Left forelimb (tissue), 1 donor: Measurements from ENCODE around the gene TTC17.
"Not testable (repeated sequence)": the region's sequence is repeated elsewhere in the genome, so short reads cannot be mapped to it uniquely, and the experiment has no call there.

Experiments
- DNase-seq: peaks from one replicate; pipeline ENCODE4 v3.0.0-alpha.2; 2018; ENCODE audit warnings: low spot score

The TTC17 gene, protein sequence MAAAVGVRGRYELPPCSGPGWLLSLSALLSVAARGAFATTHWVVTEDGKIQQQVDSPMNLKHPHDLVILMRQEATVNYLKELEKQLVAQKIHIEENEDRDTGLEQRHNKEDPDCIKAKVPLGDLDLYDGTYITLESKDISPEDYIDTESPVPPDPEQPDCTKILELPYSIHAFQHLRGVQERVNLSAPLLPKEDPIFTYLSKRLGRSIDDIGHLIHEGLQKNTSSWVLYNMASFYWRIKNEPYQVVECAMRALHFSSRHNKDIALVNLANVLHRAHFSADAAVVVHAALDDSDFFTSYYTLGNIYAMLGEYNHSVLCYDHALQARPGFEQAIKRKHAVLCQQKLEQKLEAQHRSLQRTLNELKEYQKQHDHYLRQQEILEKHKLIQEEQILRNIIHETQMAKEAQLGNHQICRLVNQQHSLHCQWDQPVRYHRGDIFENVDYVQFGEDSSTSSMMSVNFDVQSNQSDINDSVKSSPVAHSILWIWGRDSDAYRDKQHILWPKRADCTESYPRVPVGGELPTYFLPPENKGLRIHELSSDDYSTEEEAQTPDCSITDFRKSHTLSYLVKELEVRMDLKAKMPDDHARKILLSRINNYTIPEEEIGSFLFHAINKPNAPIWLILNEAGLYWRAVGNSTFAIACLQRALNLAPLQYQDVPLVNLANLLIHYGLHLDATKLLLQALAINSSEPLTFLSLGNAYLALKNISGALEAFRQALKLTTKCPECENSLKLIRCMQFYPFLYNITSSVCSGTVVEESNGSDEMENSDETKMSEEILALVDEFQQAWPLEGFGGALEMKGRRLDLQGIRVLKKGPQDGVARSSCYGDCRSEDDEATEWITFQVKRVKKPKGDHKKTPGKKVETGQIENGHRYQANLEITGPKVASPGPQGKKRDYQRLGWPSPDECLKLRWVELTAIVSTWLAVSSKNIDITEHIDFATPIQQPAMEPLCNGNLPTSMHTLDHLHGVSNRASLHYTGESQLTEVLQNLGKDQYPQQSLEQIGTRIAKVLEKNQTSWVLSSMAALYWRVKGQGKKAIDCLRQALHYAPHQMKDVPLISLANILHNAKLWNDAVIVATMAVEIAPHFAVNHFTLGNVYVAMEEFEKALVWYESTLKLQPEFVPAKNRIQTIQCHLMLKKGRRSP

DNA sequence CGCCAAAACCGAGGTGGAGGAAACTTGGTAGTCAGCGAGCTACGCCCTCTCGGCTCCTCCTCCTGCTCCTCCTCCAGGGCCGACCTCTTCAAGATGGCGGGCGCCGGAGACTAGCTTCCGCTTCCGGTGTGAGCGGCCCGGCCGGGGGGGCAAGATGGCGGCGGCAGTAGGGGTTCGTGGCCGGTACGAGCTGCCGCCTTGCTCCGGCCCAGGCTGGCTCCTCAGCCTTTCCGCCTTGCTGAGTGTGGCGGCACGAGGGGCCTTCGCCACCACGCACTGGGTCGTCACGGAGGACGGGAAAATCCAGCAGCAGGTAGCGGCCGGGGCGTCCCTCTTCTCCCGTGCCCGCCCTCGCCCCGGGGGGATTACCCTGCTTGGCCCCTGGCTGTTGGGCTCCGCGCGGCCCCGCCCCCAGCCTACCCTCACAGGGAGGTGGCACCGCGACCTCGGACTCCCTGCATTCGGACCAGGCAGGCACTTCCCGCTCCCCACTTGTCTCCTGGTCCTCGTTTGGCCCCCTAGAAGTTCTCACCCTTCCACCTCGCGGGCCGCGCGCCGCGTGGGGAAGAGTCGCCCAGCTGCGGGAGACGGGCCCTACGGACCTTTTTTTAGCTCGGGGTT lies at the start of gene TTC17:
Gene TTC17 (plus strand): TSS at position 120 of the 621 bp plus-strand sequence. CDS start 35 bp downstream, at position 155.
- DNase-seq, result peak; percentile 94

- DNase-seq, result peak; percentile 95
Observed at GRCh38 chr11:43311791-43312607, 46.7 kb upstream of the TTC17 start, which contains the start of gene API5. TSS of gene API5 (plus strand) at chr11:43311996. CDS start at chr11:43312128, 132 bp downstream.

DNA sequence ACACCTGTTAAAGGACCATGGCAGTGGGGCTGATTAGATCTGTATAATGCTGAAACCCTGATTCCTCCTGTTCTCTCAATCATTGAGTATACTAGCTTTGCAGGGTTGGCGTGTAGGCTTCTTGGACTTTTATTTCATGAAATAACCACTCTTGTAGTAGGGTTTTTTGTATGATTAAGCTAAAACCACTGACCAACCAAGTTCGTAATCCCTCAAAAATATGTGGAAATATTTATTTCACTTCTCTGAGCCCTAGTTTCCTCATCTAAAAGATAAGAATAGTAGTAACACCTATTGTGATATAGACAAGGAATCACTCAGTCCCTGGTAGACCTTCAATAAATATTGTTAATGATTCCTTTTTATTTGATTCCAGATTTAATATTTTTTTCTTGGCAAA lies 42.8 kb upstream of the TTC17 start:
- no peak for DNase-seq

GRCh38 chr11:43316451-43316850 lies 42.3 kb upstream of the TTC17 start:
- DNase-seq, result no peak

DNA sequence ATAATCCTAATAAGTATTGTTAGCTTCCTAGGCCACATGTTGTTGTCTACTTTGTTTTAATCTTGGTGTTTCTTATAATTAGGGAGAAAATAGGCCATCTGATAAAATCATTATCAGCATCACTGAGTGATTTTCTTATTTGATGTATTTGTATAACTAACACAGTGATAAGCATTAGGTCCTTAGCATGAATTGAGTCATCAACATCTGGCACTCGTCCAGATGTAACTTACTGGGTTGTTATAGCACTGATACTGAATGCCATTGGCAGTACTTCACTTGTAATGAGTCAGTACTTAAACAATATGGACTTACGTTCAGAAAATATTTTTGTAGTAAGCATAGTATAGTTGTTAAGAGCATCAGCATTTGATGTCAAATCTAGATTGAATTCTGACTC lies 30.7 kb upstream of the TTC17 start:
- no peak for DNase-seq

- no peak for DNase-seq
Observed at GRCh38 chr11:43328482-43328881, 30.2 kb upstream of the TTC17 start.

DNA sequence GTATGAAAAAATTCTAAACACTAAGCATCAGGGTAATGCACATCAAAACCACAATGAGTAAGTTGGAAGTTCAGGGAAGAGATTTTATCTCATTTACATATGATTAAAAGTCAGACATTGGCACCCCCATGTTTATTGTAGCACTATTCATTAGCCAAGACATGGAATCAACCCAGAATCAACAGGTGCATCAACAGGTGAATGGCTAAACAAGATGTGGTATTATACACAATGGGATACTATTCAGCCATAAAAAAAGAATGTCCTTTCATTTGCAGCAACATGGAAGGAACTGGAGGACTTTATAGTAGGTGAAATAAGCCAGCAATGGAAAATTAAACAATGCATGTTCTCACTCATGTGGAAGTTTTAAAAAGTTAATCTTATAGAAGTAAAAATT lies 17.6 kb upstream of the TTC17 start:
- DNase-seq, result no peak

- not testable (repeated sequence) for DNase-seq
Observed at GRCh38 chr11:43351426-43351825, 7.3 kb upstream of the TTC17 start.

GRCh38 chr11:43354311-43354710 lies 4.4 kb upstream of the TTC17 start:
- no peak for DNase-seq

GRCh38 chr11:43356336-43356735 lies 2.4 kb upstream of the TTC17 start:
- DNase-seq, result no peak

DNA sequence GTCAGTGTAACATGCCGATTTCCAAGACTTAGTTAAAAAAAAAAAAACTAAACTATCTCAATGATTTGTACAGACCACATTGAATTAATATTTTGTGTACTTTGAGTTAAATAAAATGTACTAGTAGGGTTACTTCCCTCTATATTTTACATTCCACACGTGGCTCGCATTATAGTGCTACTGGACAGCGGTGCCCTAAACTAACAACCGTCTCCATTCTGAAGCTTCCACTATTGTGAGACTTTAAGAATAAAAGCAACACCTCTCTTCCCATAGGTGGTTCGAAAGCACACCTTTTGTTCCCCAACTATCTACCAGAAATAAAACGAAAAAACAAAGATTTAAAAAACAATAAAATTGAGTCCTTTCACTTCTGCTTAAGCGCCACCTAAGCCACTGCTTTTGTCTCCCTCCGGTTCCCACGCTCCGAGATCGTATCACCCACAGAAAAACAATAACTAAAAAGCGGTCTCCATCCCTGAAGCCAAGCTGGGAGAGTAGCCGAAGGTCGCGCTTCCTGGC lies 380 bp upstream of the TTC17 start:
- no peak for DNase-seq

GRCh38 chr11:43359422-43359818 lies 700 bp downstream of the TTC17 start:
- peak; percentile 70 for DNase-seq

- no peak for DNase-seq
Observed at GRCh38 chr11:43360361-43361032, 1.8 kb downstream of the TTC17 start.

DNA sequence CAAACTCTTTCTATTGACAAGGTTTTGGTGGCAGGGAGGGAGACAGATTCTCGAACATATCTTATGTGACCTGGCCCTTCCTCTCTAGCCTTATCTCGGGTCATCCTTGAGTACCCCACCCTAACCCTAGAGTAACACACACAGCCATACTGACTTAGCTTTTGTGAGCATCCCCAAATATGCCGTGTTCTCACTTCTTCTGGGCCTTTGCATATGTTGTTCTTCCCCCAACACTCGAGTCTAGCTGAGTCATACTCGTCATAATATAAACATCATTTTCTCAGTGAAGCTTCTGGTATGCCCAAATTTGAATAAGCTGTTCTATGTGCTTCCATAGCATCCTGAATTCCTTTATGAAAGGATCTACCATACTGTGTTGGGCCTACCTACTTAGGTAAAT lies 8.0 kb downstream of the TTC17 start:
- DNase-seq, result no peak

DNA sequence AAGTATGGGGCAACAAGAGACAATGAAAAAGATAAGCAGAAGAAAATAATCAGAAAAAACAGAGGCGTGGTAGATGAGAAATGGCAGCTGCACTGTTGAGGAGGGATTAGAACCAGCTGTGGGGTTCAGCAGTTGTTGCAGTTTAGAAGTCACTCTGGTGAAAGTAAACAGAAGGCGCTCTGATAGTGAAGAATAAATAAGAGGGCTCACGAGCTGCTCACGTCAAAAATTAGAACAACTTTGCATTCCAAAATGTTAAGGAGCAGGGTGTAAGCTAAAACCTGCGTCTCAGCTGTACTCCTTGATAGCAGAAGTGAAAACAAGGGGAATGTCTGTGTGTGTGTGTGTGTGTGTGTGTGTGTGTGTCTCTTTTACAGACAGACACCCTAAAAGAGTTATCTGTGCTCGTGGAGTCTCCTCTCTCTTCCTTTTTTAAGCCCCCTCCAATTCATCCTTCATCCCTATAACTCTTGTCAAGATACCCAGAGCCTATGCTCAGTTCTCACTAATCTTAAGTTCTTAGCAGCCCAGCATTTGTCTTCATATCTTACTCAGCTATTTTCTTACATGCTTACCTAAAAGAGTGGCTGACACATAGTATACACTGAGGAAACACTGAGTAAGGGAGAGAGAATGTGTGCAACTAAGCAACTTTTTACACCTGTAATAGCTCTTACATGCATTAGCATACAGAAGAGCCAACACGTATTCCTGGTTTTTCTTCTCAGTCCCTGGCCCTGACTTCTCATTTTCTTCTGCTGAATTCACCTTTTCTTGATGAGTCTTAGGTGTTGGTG lies 8.9 kb downstream of the TTC17 start:
- DNase-seq, result no peak

DNA sequence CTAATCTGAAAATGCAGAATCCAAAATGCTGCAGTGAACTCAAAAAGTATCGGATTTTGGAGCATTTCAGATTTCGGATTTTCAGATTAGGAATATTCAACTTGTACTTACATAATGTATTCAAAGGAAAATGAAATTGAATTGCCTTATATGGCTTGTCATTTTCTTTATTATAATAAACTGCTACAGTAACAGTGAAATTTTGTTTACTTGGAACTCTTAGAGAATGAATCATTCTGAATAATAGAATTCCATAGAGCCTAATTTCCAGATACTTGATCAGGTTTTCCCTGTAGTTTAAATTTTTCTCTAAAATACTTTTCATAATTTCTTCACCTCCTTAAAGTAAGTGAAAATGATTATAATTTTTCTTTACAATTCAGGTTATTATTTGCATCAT lies 17.3 kb downstream of the TTC17 start:
- no peak for DNase-seq

GRCh38 chr11:43376594-43376993 lies 17.9 kb downstream of the TTC17 start:
- DNase-seq, result no peak

GRCh38 chr11:43377389-43377788 lies 18.7 kb downstream of the TTC17 start:
- no peak for DNase-seq

DNA sequence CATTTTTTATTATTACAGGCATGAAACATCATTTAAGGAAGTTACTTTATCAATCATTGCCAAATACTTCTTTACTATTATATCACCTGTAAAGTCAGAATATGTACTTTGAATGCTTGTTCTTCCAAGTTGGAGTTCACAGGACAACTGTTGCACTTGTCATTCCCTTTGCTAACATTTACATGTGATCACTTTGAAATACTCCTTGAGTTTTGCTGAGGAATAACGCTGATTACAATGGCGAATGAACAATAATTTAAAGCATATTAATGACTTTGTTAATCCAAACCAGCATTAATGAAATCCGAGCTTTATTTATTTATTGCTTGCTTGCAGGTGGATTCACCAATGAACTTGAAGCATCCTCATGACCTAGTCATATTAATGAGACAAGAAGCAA lies 20.2 kb downstream of the TTC17 start:
- DNase-seq, result no peak
